WTC11 (cell line): ENCODE measurements around the gene TP53I3. TPM values are rescaled to one million over a fixed set of nuclear protein-coding genes. Genes with fewer than 3 reads are reported as not detected.
A peak's percentile ranks its signal among the peaks of the same experiment; 100 is the strongest.

Source experiments
- ATAC-seq: fragments of 200-7000 bp; cut with Tn5 transposase; 2 replicates; pipeline ENCODE4 v1.10.0; 2021; ENCODE audit warnings: mild to moderate bottlenecking, moderate library complexity
- CTCF ChIA-PET: fragments of 300-600 bp; sonication (Branson Sonifier 250); formaldehyde crosslinking; loops from one replicate; lab custom pipeline; 2021; ENCODE audit warnings: antibody characterized with exemption; lab: Charles Lee
- POLR2A ChIA-PET: fragments of 350-600 bp; sonication (Branson Sonifier 250); formaldehyde crosslinking; loops from one replicate; lab custom pipeline; 2021; ENCODE audit warnings: antibody characterized with exemption; lab: Charles Lee
- DNase-seq: peaks from one replicate; pipeline ENCODE4 v3.0.0; 2021; ENCODE audit warnings: low spot score
- H3K27ac Mint-ChIP-seq: 2 replicates; pipeline ENCODE4 v1.8.0; 2021; ENCODE audit warnings: mixed read lengths
- H3K27me3 Mint-ChIP-seq: 2 replicates; pipeline ENCODE4 v1.8.0; 2021; ENCODE audit warnings: low read depth, mild to moderate bottlenecking, moderate library complexity, mixed read lengths
- H3K36me3 Mint-ChIP-seq: 2 replicates; pipeline ENCODE4 v1.8.0; 2021; ENCODE audit warnings: mixed read lengths
- H3K4me1 Mint-ChIP-seq: 2 replicates; pipeline ENCODE4 v1.8.0; 2022; ENCODE audit warnings: mixed read lengths
- H3K4me3 Mint-ChIP-seq: 2 replicates; pipeline ENCODE4 v1.8.0; 2021; ENCODE audit warnings: mild to moderate bottlenecking, moderate library complexity, mixed read lengths
- H3K9me3 Mint-ChIP-seq: 2 replicates; pipeline ENCODE4 v1.8.0; 2021; ENCODE audit warnings: mixed read lengths
- AR ChIP-seq: fragments of 250-450 bp; sonication (Bioruptor Pico); IDR thresholded peaks from 2 replicates; pipeline ENCODE4 v1.9.0; 2021; ENCODE audit warnings: mild to moderate bottlenecking
- ATF2 ChIP-seq: sonication (generic); formaldehyde crosslinking; IDR thresholded peaks from 2 replicates; pipeline ENCODE4 v1.8.1; 2022; ENCODE audit warnings: low read depth, missing genetic modification reagents, borderline replicate concordance
- ATF3 ChIP-seq: sonication (generic); formaldehyde crosslinking; conservative IDR thresholded peaks from 2 replicates; pipeline ENCODE4 v1.8.1; 2022; ENCODE audit warnings: mild to moderate bottlenecking, missing genetic modification reagents
- FOXJ3 ChIP-seq: sonication (generic); formaldehyde crosslinking; IDR thresholded peaks from 2 replicates; pipeline ENCODE4 v1.9.0; 2021; ENCODE audit warnings: missing genetic modification reagents, mild to moderate bottlenecking, borderline replicate concordance
- JAZF1 ChIP-seq: fragments of 250-450 bp; sonication (Bioruptor Pico); IDR thresholded peaks from 2 replicates; pipeline ENCODE4 v1.9.0; 2021; ENCODE audit warnings: moderate library complexity, mild to moderate bottlenecking, inconsistent platforms
- JUN ChIP-seq: sonication (generic); formaldehyde crosslinking; IDR thresholded peaks from 2 replicates; pipeline ENCODE4 v1.8.0; 2023; ENCODE audit warnings: mild to moderate bottlenecking, missing genetic modification reagents
- NFE2L1 ChIP-seq: sonication (generic); formaldehyde crosslinking; IDR thresholded peaks from 2 replicates; pipeline ENCODE4 v1.8.1; 2023; ENCODE audit warnings: missing genetic modification reagents
- NFYB ChIP-seq: sonication (generic); formaldehyde crosslinking; conservative IDR thresholded peaks from 2 replicates; pipeline ENCODE4 v1.8.0; 2022; ENCODE audit warnings: low read depth, missing genetic modification reagents
- PRDM15 ChIP-seq: sonication (generic); formaldehyde crosslinking; IDR thresholded peaks from 2 replicates; pipeline ENCODE4 v1.8.0; 2022; ENCODE audit warnings: missing genetic modification reagents
- PRRX2 ChIP-seq: fragments of 250-450 bp; sonication (Bioruptor Pico); IDR thresholded peaks from 2 replicates; pipeline ENCODE4 v1.8.0; 2021; ENCODE audit warnings: mild to moderate bottlenecking
- RORB ChIP-seq: fragments of 250-450 bp; sonication (Bioruptor Pico); IDR thresholded peaks from 2 replicates; pipeline ENCODE4 v1.9.0; 2021; ENCODE audit warnings: mild to moderate bottlenecking
- SMAD4 ChIP-seq: sonication (generic); formaldehyde crosslinking; IDR thresholded peaks from 2 replicates; pipeline ENCODE4 v1.8.0; 2022; ENCODE audit warnings: mild to moderate bottlenecking, missing genetic modification reagents
- SP1 ChIP-seq: sonication (generic); formaldehyde crosslinking; conservative IDR thresholded peaks from 2 replicates; pipeline ENCODE4 v1.8.1; 2022; ENCODE audit warnings: missing genetic modification reagents
- TCF7 ChIP-seq: sonication (generic); formaldehyde crosslinking; IDR thresholded peaks from 2 replicates; pipeline ENCODE4 v1.8.0; 2022; ENCODE audit warnings: mild to moderate bottlenecking, low read depth, missing genetic modification reagents, moderate library complexity
- TEAD1 ChIP-seq: sonication (generic); formaldehyde crosslinking; IDR thresholded peaks from 2 replicates; pipeline ENCODE4 v1.8.0; 2022; ENCODE audit warnings: mild to moderate bottlenecking, missing genetic modification reagents
- TEAD4 ChIP-seq: sonication (generic); formaldehyde crosslinking; IDR thresholded peaks from 2 replicates; pipeline ENCODE4 v1.8.0; 2022; ENCODE audit warnings: mild to moderate bottlenecking, missing genetic modification reagents
- ZNF138 ChIP-seq: sonication (generic); formaldehyde crosslinking; conservative IDR thresholded peaks from 2 replicates; pipeline ENCODE4 v1.8.1; 2022; ENCODE audit warnings: mild to moderate bottlenecking, moderate library complexity, missing genetic modification reagents
- ZNF219 ChIP-seq: sonication (generic); formaldehyde crosslinking; IDR thresholded peaks from 2 replicates; pipeline ENCODE4 v1.8.0; 2023; ENCODE audit warnings: missing genetic modification reagents, mild to moderate bottlenecking, borderline replicate concordance
- ZNF416 ChIP-seq: fragments of 250-450 bp; sonication (Bioruptor Pico); IDR thresholded peaks from 2 replicates; pipeline ENCODE4 v1.9.0; 2021; ENCODE audit warnings: mild to moderate bottlenecking, inconsistent platforms
- ZNF423 ChIP-seq: fragments of 250-450 bp; sonication (Bioruptor Pico); IDR thresholded peaks from 2 replicates; pipeline ENCODE4 v2.1.2; 2022; ENCODE audit warnings: mild to moderate bottlenecking, moderate library complexity
- ZNF512 ChIP-seq: sonication (generic); formaldehyde crosslinking; IDR thresholded peaks from 2 replicates; pipeline ENCODE4 v1.8.1; 2022; ENCODE audit warnings: missing genetic modification reagents, borderline replicate concordance
- total RNA-seq: library from RNA; stranded (reverse); gene quantifications from 3 replicates; pipeline ENCODE4 v1.2.3, GENCODE V29; 2021
- TF ChIP-seq, protein P1 (sequence below): sonication (generic); formaldehyde crosslinking; conservative IDR thresholded peaks from 2 replicates; pipeline ENCODE4 v1.8.1; 2023; ENCODE audit warnings: mild to moderate bottlenecking, low read depth, missing genetic modification reagents, moderate library complexity

Gene TP53I3
- total RNA-seq, 1 experiment from 2014 or later = 32.9 TPM

GRCh38 chr2:24080701-24081100 is 3.9 kb downstream of the TP53I3 start:
- POLR2A ChIA-PET = no interaction called here
- Mint-ChIP-seq H3K36me3 (peaks cover 38% of the 10 kb centered on the region), H3K4me1 (peaks cover 29% of the 10 kb centered on the region), H3K27me3 (no peaks in the 10 kb centered on the region), H3K27ac (no peak overlapping the region), H3K9me3 (no peaks in the 10 kb centered on the region), H3K4me3 (no peak overlapping the region)
- CTCF ChIA-PET = interaction anchor here (1.7 kb wide), 1 partner anchor 154 kb away, joined by 4 read pairs; the partner anchor contains the start of gene ATAD2B
- TF ChIP-seq SP1 (CRISPR knock-in tag) (no peak), JUN (CRISPR knock-in tag) (no peak), TEAD1 (CRISPR knock-in tag) (no peak), FOXJ3 (CRISPR knock-in tag) (no peak), ZNF219 (CRISPR knock-in tag) (no peak), TCF7 (CRISPR knock-in tag) (no peak), AR (CRISPR knock-in tag) (no peak), ZNF423 (CRISPR knock-in tag) (no peak), NFYB (no peak), ZNF416 (CRISPR knock-in tag) (no peak), ATF2 (no peak)
- ATAC-seq = no peak
- no peak for DNase-seq

GRCh38 chr2:24077879-24078278 is 6.8 kb downstream of the TP53I3 start:
- peaks cover 46% of the 10 kb centered on the region for H3K36me3 Mint-ChIP-seq
- no peak for ATAC-seq
- no peaks in the 10 kb centered on the region for H3K27me3 Mint-ChIP-seq
- H3K9me3 Mint-ChIP-seq = no peaks in the 10 kb centered on the region
- ChIA-PET CTCF (no interaction called here), POLR2A (interaction anchor here (1.1 to 1.5 kb wide), 2 partner anchors 27 to 44 kb away, joined by 3 to 10 read pairs; no protein-coding TSS in a partner anchor)
- no peak for DNase-seq
- peak overlapping the region; percentile 84 for H3K4me3 Mint-ChIP-seq
- H3K4me1 Mint-ChIP-seq = peaks cover 22% of the 10 kb centered on the region
- peak overlapping the region; percentile 87 for H3K27ac Mint-ChIP-seq
- no peak for TF ChIP-seq TCF7 (CRISPR knock-in tag)
- no peak for TF ChIP-seq SMAD4 (CRISPR knock-in tag)
- no peak for TF ChIP-seq TEAD4
- TF ChIP-seq JAZF1 (CRISPR knock-in tag) = no peak
- no peak for TF ChIP-seq ATF2
- no peak for TF ChIP-seq ATF3 (CRISPR knock-in tag)
- TF ChIP-seq PRDM15 (CRISPR knock-in tag) = no peak
- no peak for TF ChIP-seq TEAD1 (CRISPR knock-in tag)
- TF ChIP-seq ZNF423 (CRISPR knock-in tag) = no peak
- TF ChIP-seq ZNF512 (CRISPR knock-in tag) = no peak
- no peak for TF ChIP-seq RORB (CRISPR knock-in tag)
- TF ChIP-seq, protein P1, sequence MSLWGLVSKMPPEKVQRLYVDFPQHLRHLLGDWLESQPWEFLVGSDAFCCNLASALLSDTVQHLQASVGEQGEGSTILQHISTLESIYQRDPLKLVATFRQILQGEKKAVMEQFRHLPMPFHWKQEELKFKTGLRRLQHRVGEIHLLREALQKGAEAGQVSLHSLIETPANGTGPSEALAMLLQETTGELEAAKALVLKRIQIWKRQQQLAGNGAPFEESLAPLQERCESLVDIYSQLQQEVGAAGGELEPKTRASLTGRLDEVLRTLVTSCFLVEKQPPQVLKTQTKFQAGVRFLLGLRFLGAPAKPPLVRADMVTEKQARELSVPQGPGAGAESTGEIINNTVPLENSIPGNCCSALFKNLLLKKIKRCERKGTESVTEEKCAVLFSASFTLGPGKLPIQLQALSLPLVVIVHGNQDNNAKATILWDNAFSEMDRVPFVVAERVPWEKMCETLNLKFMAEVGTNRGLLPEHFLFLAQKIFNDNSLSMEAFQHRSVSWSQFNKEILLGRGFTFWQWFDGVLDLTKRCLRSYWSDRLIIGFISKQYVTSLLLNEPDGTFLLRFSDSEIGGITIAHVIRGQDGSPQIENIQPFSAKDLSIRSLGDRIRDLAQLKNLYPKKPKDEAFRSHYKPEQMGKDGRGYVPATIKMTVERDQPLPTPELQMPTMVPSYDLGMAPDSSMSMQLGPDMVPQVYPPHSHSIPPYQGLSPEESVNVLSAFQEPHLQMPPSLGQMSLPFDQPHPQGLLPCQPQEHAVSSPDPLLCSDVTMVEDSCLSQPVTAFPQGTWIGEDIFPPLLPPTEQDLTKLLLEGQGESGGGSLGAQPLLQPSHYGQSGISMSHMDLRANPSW (CRISPR knock-in tag) = no peak
- TF ChIP-seq PRRX2 = no peak
- TF ChIP-seq NFE2L1 (CRISPR knock-in tag) = no peak
- no peak for TF ChIP-seq ZNF138 (CRISPR knock-in tag)
